ENCODE data around the gene HDAC5. TPM values are rescaled to one million over a fixed set of nuclear protein-coding genes. Genes with fewer than 3 reads are reported as not detected.
"Not testable (repeated sequence)": the region's sequence is repeated elsewhere in the genome, so short reads cannot be mapped to it uniquely, and the experiment has no call there.

The HDAC5 gene
- total RNA-seq, 1 donor from 2014 or later: 43.3 TPM

- Mint-ChIP-seq H3K36me3 (no peaks in the 10 kb centered on the region), H3K27me3 (no peaks in the 10 kb centered on the region), H3K9me3 (no peaks in the 10 kb centered on the region), H3K27ac (no peak overlapping the region), H3K4me1 (ENCODE audit: unreplicated experiment) (peaks cover 6% of the 10 kb centered on the region), H3K4me3 (no peak overlapping the region)
- no peak for TF ChIP-seq CTCF (conservative IDR thresholded peaks at IDR 0.05)
- DNase-seq (ENCODE audit: extremely low spot score, unreplicated experiment): no peak
Measured at GRCh38 chr17:44147812-44148211, 24.4 kb upstream of the HDAC5 start.

- H3K9me3 Mint-ChIP-seq: no peaks in the 10 kb centered on the region
- no peaks in the 10 kb centered on the region for H3K27me3 Mint-ChIP-seq
- DNase-seq (ENCODE audit: extremely low spot score, unreplicated experiment): no peak
- peaks cover 6% of the 10 kb centered on the region for H3K4me1 Mint-ChIP-seq (ENCODE audit: unreplicated experiment)
- no peak overlapping the region for H3K27ac Mint-ChIP-seq
- H3K4me3 Mint-ChIP-seq: no peak overlapping the region
- no peak for TF ChIP-seq CTCF (conservative IDR thresholded peaks at IDR 0.05)
- H3K36me3 Mint-ChIP-seq: no peaks in the 10 kb centered on the region
Measured at GRCh38 chr17:44146375-44147346, 23.2 kb upstream of the HDAC5 start.

GRCh38 chr17:44144966-44145739 lies 21.7 kb upstream of the HDAC5 start:
- DNase-seq (ENCODE audit: extremely low spot score, unreplicated experiment): no peak
- H3K27ac Mint-ChIP-seq: peak overlapping the region; percentile 66
- H3K36me3 Mint-ChIP-seq: no peaks in the 10 kb centered on the region
- peak overlapping the region; percentile 32 for H3K4me3 Mint-ChIP-seq
- no peaks in the 10 kb centered on the region for H3K27me3 Mint-ChIP-seq
- H3K9me3 Mint-ChIP-seq: no peaks in the 10 kb centered on the region
- no peak for TF ChIP-seq CTCF (conservative IDR thresholded peaks at IDR 0.05)
- H3K4me1 Mint-ChIP-seq (ENCODE audit: unreplicated experiment): peaks cover 6% of the 10 kb centered on the region

- H3K9me3 Mint-ChIP-seq; H3K27me3 Mint-ChIP-seq; H3K36me3 Mint-ChIP-seq; H3K27ac Mint-ChIP-seq; H3K4me1 Mint-ChIP-seq (ENCODE audit: unreplicated experiment); DNase-seq (ENCODE audit: extremely low spot score, unreplicated experiment): not testable (repeated sequence)
- H3K4me3 Mint-ChIP-seq: peak overlapping the region; percentile 41
Measured at GRCh38 chr17:44143921-44144320, 20.5 kb upstream of the HDAC5 start.

GRCh38 chr17:44137891-44138709 lies 14.7 kb upstream of the HDAC5 start:
- Mint-ChIP-seq H3K27ac (peak overlapping the region; percentile 94), H3K4me3 (peak overlapping the region; percentile 78), H3K36me3 (no peaks in the 10 kb centered on the region), H3K4me1 (ENCODE audit: unreplicated experiment) (peaks cover 12% of the 10 kb centered on the region), H3K9me3 (no peaks in the 10 kb centered on the region), H3K27me3 (no peaks in the 10 kb centered on the region)
- no peak for TF ChIP-seq CTCF (conservative IDR thresholded peaks at IDR 0.05)
- peak; percentile 80 for DNase-seq (ENCODE audit: extremely low spot score, unreplicated experiment)
